ENCODE results near the gene WBP2. TPM values are rescaled to one million over a fixed set of nuclear protein-coding genes. Genes with fewer than 3 reads are reported as not detected.

Gene WBP2
- polyA plus RNA-seq, 3 donors: 62.4 to 93.3 (median 67.9) TPM

DNA sequence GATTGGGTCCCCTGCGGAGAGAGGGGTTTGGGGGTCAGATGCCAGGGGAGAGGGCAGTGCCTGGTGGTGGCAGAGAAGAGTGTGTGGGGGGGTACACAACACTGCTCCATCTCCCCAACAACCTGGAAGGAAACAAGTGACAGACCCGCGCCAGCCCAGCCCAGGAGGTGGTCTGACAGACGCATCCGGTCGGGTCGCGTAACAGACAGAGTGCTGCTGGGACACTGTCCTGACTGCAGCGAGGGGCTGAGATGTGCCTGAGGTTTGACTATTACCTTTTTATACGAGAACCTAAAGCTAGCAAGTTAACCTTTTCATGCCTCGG lies 27.1 kb downstream of the WBP2 start:
- H3K36me3 Mint-ChIP-seq: peaks cover 42 to 68% of the 10 kb centered on the region in 2 donors
- Histone ChIP-seq H2AFZ (ENCODE audit: insufficient read depth, low read depth, low read length, poor library complexity, severe bottlenecking) (no peak overlapping the region), H3K36me3 (replicated peaks in 1 of 2; ENCODE audit: control insufficient read depth in 1 of 2, insufficient read depth in 2 of 2, low read length in 2 of 2) (peaks cover 51 to 85% of the 10 kb centered on the region in 2 donors), H3K79me2 (ENCODE audit: insufficient read depth, low read length) (no peaks in the 10 kb centered on the region), H3K27me3 (ENCODE audit: control insufficient read depth in 2 of 2, insufficient read depth in 2 of 2, low read length in 2 of 2) (no peaks in the 10 kb centered on the region), H3K4me2 (replicated peaks; ENCODE audit: extremely low read depth, low read length, poor library complexity, severe bottlenecking) (no peak overlapping the region), H3K4me1 (ENCODE audit: control insufficient read depth in 1 of 2, insufficient read depth in 2 of 2, low read length in 2 of 2) (peaks cover 10 to 16% of the 10 kb centered on the region in 2 donors), H3K9me3 (replicated peaks in 1 of 2; ENCODE audit: control insufficient read depth in 1 of 2, insufficient read depth in 1 of 2, low read length in 2 of 2) (no peaks in the 10 kb centered on the region), H3K4me3 (replicated peaks in 1 of 3; ENCODE audit: low read depth in 2 of 3, low read length in 3 of 3) (no peak overlapping the region), H3K27ac (ENCODE audit: low read depth in 1 of 2, low read length in 2 of 2) (no peak overlapping the region), H3K9ac (ENCODE audit: insufficient read depth, low read length, poor library complexity, severe bottlenecking) (no peak overlapping the region), H4K20me1 (ENCODE audit: insufficient read depth, low read length) (peaks cover 60% of the 10 kb centered on the region)
- no peaks in the 10 kb centered on the region for H3K9me3 Mint-ChIP-seq
- H3K27ac Mint-ChIP-seq: peak overlapping the region in 3 of 7 donors; percentile 27 to 77 (median 32)
- TF ChIP-seq, protein P1, sequence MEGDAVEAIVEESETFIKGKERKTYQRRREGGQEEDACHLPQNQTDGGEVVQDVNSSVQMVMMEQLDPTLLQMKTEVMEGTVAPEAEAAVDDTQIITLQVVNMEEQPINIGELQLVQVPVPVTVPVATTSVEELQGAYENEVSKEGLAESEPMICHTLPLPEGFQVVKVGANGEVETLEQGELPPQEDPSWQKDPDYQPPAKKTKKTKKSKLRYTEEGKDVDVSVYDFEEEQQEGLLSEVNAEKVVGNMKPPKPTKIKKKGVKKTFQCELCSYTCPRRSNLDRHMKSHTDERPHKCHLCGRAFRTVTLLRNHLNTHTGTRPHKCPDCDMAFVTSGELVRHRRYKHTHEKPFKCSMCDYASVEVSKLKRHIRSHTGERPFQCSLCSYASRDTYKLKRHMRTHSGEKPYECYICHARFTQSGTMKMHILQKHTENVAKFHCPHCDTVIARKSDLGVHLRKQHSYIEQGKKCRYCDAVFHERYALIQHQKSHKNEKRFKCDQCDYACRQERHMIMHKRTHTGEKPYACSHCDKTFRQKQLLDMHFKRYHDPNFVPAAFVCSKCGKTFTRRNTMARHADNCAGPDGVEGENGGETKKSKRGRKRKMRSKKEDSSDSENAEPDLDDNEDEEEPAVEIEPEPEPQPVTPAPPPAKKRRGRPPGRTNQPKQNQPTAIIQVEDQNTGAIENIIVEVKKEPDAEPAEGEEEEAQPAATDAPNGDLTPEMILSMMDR (IDR thresholded peaks at IDR 0.05): no peak
- H3K27me3 Mint-ChIP-seq (ENCODE audit: low read depth in 3 of 3): no peaks in the 10 kb centered on the region
- no peak overlapping the region for H3K4me3 Mint-ChIP-seq
- 56% methylated on average over 8 of the region's 11 CpGs for WGBS (ENCODE audit: insufficient coverage)
- peaks cover 18% of the 10 kb centered on the region for H3K4me1 Mint-ChIP-seq
- DNase-seq: no peak
- intact Hi-C loops (cut with micrococcal nuclease): loop anchor here in 1 of 2 donors (5.0 kb wide), 1 partner anchor 36 kb away; no protein-coding TSS in a partner anchor

DNA sequence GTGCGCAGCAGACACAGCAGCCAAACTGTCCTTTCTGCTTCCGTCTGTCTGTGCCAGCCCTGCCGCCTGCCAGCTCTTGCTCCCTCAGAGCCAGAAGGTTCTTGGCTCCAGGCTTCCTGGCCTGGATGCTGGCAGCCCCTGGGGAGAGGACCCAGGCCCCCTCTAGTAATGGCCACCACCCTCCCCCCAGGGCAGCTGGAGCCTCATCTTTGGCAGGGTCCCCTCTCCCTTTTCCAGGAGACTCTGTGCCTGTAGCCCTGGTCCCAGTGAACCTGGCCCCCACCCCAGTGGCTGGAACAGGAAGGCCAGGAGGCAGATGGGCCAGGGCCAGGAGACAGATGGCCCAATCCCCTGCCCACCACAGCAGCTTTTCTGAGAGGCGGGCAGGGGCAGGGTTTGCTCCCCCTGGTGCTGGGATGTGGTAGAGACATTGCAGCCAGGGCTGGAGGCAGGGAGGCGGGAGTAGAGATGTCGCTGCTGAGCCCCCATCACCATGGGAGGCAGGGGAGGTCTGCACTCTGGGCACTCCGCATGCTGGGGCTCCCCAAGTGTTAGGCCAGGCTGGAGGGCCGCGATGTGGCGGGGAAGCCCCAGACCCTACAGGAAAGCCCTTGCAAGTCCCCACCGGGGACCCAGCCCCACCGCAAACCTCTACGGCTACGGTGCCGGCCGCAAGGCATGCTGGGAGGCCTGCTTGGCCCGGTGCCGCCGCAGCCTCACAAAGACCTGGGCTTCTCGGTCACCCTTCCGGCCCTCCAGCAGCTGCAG lies 27.6 kb downstream of the WBP2 start:
- peaks cover 54% of the 10 kb centered on the region for H4K20me1 ChIP-seq (ENCODE audit: insufficient read depth, low read length)
- H3K9ac ChIP-seq (ENCODE audit: insufficient read depth, low read length, poor library complexity, severe bottlenecking): no peak overlapping the region
- Mint-ChIP-seq H3K4me3 (peak overlapping the region in 1 of 2 donors; percentile 39), H3K36me3 (peaks cover 41 to 69% of the 10 kb centered on the region in 2 donors), H3K27ac (peak overlapping the region in 3 of 7 donors; percentile 32 to 77 (median 33)), H3K9me3 (no peaks in the 10 kb centered on the region), H3K27me3 (ENCODE audit: low read depth in 3 of 3) (no peaks in the 10 kb centered on the region), H3K4me1 (peaks cover 14% of the 10 kb centered on the region)
- no peak overlapping the region for H3K4me2 ChIP-seq (replicated peaks; ENCODE audit: extremely low read depth, low read length, poor library complexity, severe bottlenecking)
- peak overlapping the region in 1 of 2 donors; percentile 41 for H3K27ac ChIP-seq (ENCODE audit: low read depth in 1 of 2, low read length in 2 of 2)
- intact Hi-C loops (cut with micrococcal nuclease): loop anchor here in 1 of 2 donors (5.0 kb wide), 1 partner anchor 35 kb away; no protein-coding TSS in a partner anchor
- H3K4me3 ChIP-seq (replicated peaks in 1 of 3; ENCODE audit: low read depth in 2 of 3, low read length in 3 of 3): no peak overlapping the region
- peaks cover 5 to 10% of the 10 kb centered on the region in 2 donors for H3K4me1 ChIP-seq (ENCODE audit: control insufficient read depth in 1 of 2, insufficient read depth in 2 of 2, low read length in 2 of 2)
- peak; percentile 19 to 43 (median 42) for DNase-seq
- H3K36me3 ChIP-seq (replicated peaks in 1 of 2; ENCODE audit: control insufficient read depth in 1 of 2, insufficient read depth in 2 of 2, low read length in 2 of 2): peaks cover 50 to 80% of the 10 kb centered on the region in 2 donors
- H3K9me3 ChIP-seq (replicated peaks in 1 of 2; ENCODE audit: control insufficient read depth in 1 of 2, insufficient read depth in 1 of 2, low read length in 2 of 2): no peaks in the 10 kb centered on the region
- H2AFZ ChIP-seq (ENCODE audit: insufficient read depth, low read depth, low read length, poor library complexity, severe bottlenecking): no peak overlapping the region
- WGBS (ENCODE audit: insufficient coverage): 36% methylated on average over 18 of the region's 21 CpGs
- no peaks in the 10 kb centered on the region for H3K79me2 ChIP-seq (ENCODE audit: insufficient read depth, low read length)
- no peaks in the 10 kb centered on the region for H3K27me3 ChIP-seq (ENCODE audit: control insufficient read depth in 2 of 2, insufficient read depth in 2 of 2, low read length in 2 of 2)
- TF ChIP-seq, protein P1 (IDR thresholded peaks at IDR 0.05): peak; percentile 78

Data from CD14-positive monocyte (primary cell).